Vagina (tissue), 2 donors: ENCODE data around the gene ANKIB1. TPM values are rescaled to one million over a fixed set of nuclear protein-coding genes. Genes with fewer than 3 reads are reported as not detected.

Experiments
- DNase-seq, 2 donors: peaks; one replicate each; pipeline ENCODE4 v3.0.0-alpha.2; 2017; ENCODE audit errors: extremely low spot score in 2 of 2
- H3K27ac ChIP-seq: fragments of 200-600 bp; sonication (generic); one replicate; pipeline ENCODE4 v1.5.1; 2019
- H3K27me3 ChIP-seq: fragments of 200-600 bp; sonication (generic); one replicate; pipeline ENCODE4 v1.5.1; 2019
- H3K36me3 ChIP-seq, 2 donors: fragments of 200-600 bp; sonication (generic); one replicate each; pipeline ENCODE4 v1.5.1; 2017 to 2019
- H3K4me1 ChIP-seq: fragments of 200-600 bp; sonication (generic); one replicate; pipeline ENCODE4 v1.5.1; 2019
- H3K4me3 ChIP-seq, 2 donors: fragments of 200-600 bp; sonication (generic); 1 replicate in 1 of 2; 2 replicates in 1 of 2; pipeline ENCODE4 v1.5.1; 2016 to 2019
- H3K9me3 ChIP-seq: fragments of 200-600 bp; sonication (generic); one replicate; pipeline ENCODE4 v1.5.1; 2019
- POLR2A ChIP-seq, 2 donors: fragments of 450-650 bp; IDR thresholded peaks; one replicate each; pipeline ENCODE4 v1.6.1; 2017; ENCODE audit warnings: antibody characterized with exemption in 2 of 2, mild to moderate bottlenecking in 2 of 2, moderate library complexity in 2 of 2
- POLR2AphosphoS5 ChIP-seq, 2 donors: sonication (generic); formaldehyde crosslinking; IDR thresholded peaks; one replicate each; pipeline ENCODE4 v1.9.0; 2017; ENCODE audit warnings: antibody characterized with exemption in 2 of 2, mild to moderate bottlenecking in 2 of 2, low read depth in 1 of 2; ENCODE audit not compliant: insufficient read depth in 1 of 2
- intact Hi-C: fragments of 100-400 bp; cut with DNase I; formaldehyde crosslinking; loops from one replicate; pipeline ENCODE4 v1.15.1; 2023
- total RNA-seq: library from RNA; depleted of rRNA; stranded (reverse); fragments of >200 nt; gene quantifications from one replicate; pipeline ENCODE4 v1.2.3, GENCODE V29; 2016
- TF ChIP-seq, protein P1 (sequence below), 3 experiments: fragments of 450-650 bp in 2 of 3; fragments of 200-600 bp in 1 of 3; sonication (generic) in 1 of 3; IDR thresholded peaks; one replicate each; pipeline ENCODE4 v1.5.1; 2017 to 2019; ENCODE audit warnings: antibody characterized with exemption in 3 of 3, mild to moderate bottlenecking in 2 of 3, moderate library complexity in 2 of 3

The ANKIB1 gene
- total RNA-seq, 1 donor from 2014 or later = 27.7 TPM

DNA sequence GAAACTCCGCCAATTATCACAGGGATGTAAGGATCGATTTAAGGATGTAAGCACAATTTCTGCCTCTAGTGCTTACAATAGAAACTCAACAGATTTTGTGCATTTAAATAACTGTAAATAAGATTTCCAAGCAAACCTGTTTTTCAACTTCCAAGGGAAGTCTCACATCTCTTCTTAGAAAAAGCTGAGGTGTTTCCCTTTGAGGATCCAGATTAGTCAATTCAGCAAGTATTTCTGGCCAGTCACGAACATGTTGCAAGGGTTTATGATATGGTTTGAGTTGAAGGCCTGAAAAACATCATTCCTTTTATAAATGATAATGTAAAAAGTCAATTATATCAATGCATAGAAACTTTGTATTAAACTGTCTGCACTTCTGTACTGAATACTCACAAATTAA lies 24.0 kb upstream of the ANKIB1 start:
- Histone ChIP-seq H3K9me3 (no peaks in the 10 kb centered on the region), H3K27ac (no peak overlapping the region), H3K4me1 (no peaks in the 10 kb centered on the region), H3K4me3 (no peak overlapping the region), H3K36me3 (peaks cover 0 to 72% of the 10 kb centered on the region in 2 donors), H3K27me3 (no peaks in the 10 kb centered on the region)
- TF ChIP-seq POLR2A (IDR thresholded peaks at IDR 0.05) = no peak
- no peak for TF ChIP-seq POLR2AphosphoS5 (IDR thresholded peaks at IDR 0.05; ENCODE audit: insufficient read depth in 1 of 2, low read depth in 1 of 2)
- TF ChIP-seq, protein P1, sequence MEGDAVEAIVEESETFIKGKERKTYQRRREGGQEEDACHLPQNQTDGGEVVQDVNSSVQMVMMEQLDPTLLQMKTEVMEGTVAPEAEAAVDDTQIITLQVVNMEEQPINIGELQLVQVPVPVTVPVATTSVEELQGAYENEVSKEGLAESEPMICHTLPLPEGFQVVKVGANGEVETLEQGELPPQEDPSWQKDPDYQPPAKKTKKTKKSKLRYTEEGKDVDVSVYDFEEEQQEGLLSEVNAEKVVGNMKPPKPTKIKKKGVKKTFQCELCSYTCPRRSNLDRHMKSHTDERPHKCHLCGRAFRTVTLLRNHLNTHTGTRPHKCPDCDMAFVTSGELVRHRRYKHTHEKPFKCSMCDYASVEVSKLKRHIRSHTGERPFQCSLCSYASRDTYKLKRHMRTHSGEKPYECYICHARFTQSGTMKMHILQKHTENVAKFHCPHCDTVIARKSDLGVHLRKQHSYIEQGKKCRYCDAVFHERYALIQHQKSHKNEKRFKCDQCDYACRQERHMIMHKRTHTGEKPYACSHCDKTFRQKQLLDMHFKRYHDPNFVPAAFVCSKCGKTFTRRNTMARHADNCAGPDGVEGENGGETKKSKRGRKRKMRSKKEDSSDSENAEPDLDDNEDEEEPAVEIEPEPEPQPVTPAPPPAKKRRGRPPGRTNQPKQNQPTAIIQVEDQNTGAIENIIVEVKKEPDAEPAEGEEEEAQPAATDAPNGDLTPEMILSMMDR (IDR thresholded peaks at IDR 0.05) = no peak
- intact Hi-C loops = no loop called here
- DNase-seq = no peak

DNA sequence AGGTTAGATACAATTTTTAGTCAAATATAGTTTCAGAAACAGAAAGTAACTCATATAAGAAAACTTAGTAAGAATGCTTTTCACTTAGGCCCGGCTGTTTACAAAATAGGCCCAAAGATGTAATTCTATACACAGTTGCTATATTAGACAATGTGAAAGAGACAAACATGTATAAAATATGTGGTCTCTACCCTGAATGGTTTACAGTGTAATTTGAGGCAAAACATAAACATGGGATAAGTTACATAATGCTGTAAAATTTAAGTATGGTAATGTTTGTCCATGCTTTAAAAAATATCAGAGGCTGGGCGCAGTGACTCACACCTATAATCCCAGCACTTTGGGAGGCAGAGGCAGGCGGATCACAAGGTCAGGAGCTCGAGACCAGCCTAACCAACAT lies 18.8 kb upstream of the ANKIB1 start:
- Histone ChIP-seq H3K9me3 (no peaks in the 10 kb centered on the region), H3K4me1 (no peaks in the 10 kb centered on the region), H3K27ac (no peak overlapping the region), H3K4me3 (no peak overlapping the region), H3K27me3 (no peaks in the 10 kb centered on the region), H3K36me3 (peaks cover 0 to 54% of the 10 kb centered on the region in 2 donors)
- intact Hi-C loops = no loop called here
- DNase-seq = no peak
- TF ChIP-seq POLR2A (IDR thresholded peaks at IDR 0.05) (no peak), POLR2AphosphoS5 (IDR thresholded peaks at IDR 0.05; ENCODE audit: insufficient read depth in 1 of 2, low read depth in 1 of 2) (no peak)

DNA sequence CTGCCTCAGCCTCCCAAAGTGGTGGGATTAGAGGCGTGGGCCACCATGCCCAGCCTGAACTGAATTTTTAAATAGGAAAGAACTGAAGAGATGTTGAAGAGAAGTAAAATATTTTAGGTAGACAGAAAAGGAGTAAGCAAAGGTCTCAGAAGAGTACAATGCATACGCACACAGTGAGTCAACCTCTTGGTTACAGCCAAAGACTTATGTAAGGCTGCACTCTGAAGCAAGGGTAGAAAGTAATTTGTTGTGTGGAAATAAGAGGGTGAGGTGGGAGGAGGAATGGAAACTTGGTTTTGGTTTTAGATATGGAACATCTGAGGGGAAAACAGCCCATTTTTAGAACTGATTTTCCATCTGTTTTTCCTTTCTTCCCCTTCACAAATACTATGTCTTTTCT lies 17.7 kb upstream of the ANKIB1 start:
- Histone ChIP-seq H3K9me3 (no peaks in the 10 kb centered on the region), H3K27ac (no peak overlapping the region), H3K27me3 (no peaks in the 10 kb centered on the region), H3K4me1 (no peaks in the 10 kb centered on the region), H3K36me3 (peaks cover 0 to 56% of the 10 kb centered on the region in 2 donors), H3K4me3 (no peak overlapping the region)
- TF ChIP-seq POLR2A (IDR thresholded peaks at IDR 0.05) = no peak
- no peak for TF ChIP-seq POLR2AphosphoS5 (IDR thresholded peaks at IDR 0.05; ENCODE audit: insufficient read depth in 1 of 2, low read depth in 1 of 2)
- TF ChIP-seq, protein P1 (IDR thresholded peaks at IDR 0.05) = no peak
- DNase-seq = no peak
- intact Hi-C loops = no loop called here

GRCh38 chr7:92228742-92229141 lies 17.0 kb upstream of the ANKIB1 start:
- Histone ChIP-seq H3K4me1 (no peaks in the 10 kb centered on the region), H3K27me3 (no peaks in the 10 kb centered on the region), H3K9me3 (no peaks in the 10 kb centered on the region), H3K4me3 (no peak overlapping the region), H3K27ac (no peak overlapping the region), H3K36me3 (peaks cover 0 to 63% of the 10 kb centered on the region in 2 donors)
- intact Hi-C loops = no loop called here
- no peak for DNase-seq
- no peak for TF ChIP-seq POLR2A (IDR thresholded peaks at IDR 0.05)
- TF ChIP-seq, protein P1 (IDR thresholded peaks at IDR 0.05) = no peak
- TF ChIP-seq POLR2AphosphoS5 (IDR thresholded peaks at IDR 0.05; ENCODE audit: insufficient read depth in 1 of 2, low read depth in 1 of 2) = no peak

GRCh38 chr7:92230547-92230946 lies 15.2 kb upstream of the ANKIB1 start:
- Histone ChIP-seq H3K27me3 (no peaks in the 10 kb centered on the region), H3K4me3 (no peak overlapping the region), H3K36me3 (peaks cover 0 to 69% of the 10 kb centered on the region in 2 donors), H3K9me3 (no peaks in the 10 kb centered on the region), H3K4me1 (no peaks in the 10 kb centered on the region), H3K27ac (no peak overlapping the region)
- intact Hi-C loops = no loop called here
- DNase-seq = no peak
- TF ChIP-seq, protein P1 (IDR thresholded peaks at IDR 0.05) = no peak
- TF ChIP-seq POLR2AphosphoS5 (IDR thresholded peaks at IDR 0.05; ENCODE audit: insufficient read depth in 1 of 2, low read depth in 1 of 2) (no peak), POLR2A (IDR thresholded peaks at IDR 0.05) (no peak)
